ENCODE results near the gene NIPBL.
"Not testable (repeated sequence)": the region's sequence is repeated elsewhere in the genome, so short reads cannot be mapped to it uniquely, and the experiment has no call there.

Gene NIPBL

DNA sequence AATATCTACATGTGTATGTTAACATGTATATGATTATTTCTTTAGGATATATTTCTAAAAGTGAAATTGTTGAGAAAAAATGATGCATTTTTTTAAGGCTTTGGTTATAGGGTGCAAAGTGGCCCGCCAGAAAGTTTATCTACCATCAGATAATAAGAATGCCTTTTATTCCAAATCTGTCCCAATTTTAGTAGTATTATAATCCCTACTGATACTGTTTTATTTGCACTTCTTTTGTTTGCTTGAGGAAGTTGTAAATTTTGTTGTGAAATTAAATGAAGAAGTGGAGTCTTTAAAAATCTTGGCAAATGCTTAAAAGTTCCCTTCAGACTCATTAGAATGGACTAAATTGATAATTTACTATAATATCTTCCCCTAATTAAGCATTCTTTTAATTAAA lies 73.0 kb downstream of the NIPBL start:
- DNase-seq (ENCODE audit: low spot score), result no peak

DNA sequence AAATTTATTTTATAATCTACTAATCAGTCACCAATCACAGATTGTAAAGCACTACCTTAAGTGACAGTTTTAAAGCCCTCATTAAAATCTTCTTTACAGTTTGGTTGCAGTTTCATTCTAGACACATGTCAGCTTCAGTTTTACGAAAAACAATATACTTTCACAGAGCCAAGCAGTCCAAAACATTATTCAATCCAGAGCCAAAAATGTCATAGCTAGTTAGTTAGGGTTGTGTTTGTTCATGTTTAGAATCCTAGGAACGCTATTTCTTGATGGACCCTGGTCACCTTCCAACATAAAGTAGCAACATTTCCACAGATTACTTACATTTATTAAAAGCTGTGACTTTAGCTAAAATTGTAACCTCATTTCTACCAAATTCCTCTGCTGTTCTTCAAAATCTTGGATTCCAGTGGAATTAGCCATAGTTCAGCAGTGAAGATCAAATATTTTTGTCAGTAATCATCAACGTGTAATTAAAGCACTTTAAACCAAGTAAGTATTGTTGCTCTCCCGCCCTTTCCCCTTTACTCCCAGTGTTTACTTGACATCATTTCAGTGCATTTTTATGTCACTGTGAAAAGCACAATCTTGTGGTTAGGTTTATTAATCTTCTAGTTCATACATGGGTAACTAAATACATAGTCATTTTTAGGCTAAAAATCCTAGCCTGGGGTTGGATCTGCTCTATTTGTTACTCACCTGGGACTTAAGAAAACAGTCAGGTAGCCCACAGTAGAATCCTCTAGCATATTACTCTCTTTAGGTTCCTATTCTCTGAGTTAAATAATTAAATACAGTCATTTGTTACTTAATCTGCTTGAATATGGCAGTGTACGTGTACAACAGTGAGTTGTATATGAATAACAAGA lies 74.3 kb downstream of the NIPBL start:
- DNase-seq (ENCODE audit: low spot score), result no peak

DNA sequence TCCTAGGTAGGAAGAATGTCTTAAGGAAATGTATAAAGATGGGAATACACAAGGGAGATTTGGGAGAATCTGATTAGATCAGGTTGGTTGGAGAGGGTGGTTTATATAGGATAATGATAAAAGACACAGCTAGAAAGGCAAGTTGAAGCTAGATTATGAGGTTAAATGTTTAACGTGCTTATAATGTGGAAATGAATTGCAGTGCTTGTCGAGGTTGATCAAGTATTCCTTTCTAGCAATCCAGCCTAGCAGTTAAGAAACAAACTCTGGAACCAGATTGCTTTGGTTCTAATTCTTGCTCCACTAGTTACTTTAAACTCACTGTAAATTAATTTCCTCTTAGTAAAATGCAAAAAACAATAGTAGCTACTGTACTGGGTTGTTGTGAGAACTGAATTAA lies 76.5 kb downstream of the NIPBL start:
- DNase-seq (ENCODE audit: low spot score), result no peak

DNA sequence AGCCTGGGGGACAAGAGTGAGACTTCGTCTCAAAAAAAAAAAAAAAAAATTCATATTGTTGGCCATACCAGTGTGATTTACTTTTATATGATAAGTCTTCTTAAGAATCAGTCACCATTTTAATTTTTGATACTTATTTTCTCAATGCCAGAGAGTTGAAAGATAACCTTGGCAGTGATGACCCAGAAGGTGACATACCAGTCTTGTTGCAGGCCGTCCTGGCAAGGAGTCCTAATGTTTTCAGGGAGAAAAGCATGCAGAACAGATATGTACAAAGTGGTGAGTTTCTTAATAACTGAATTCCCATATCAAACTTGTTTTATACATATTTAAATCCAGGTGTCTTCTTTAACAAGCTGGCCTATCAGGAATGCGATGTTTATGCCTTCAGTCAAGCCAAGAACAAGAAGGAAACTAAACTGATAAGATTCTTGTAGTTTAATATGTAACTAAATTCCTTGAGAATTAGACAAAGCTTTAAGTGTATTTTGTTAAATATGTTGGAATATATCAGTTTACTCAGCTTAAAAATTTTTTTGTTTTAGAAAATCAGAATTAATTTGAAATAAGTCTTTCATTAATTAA lies 81.5 kb downstream of the NIPBL start:
- DNase-seq (ENCODE audit: low spot score), result no peak

DNA sequence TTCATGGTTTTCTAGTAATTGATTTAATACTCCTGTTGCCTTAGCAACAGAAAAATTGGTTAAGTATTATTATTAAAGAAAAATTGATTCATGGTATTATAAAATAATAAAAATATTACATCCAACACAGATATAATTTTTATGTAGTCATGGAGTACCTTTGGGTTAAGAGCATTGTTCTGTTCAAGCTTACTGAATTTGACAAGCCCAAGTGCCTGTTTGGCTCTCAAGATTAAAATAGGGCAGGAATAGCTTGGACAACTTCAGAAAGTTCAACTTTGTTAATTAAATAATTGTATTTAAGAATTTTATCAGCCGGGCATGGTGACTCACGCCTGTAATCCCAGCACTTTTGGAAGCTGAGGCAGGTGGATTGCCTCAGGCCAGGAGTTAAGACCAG lies 82.0 kb downstream of the NIPBL start:
- DNase-seq (ENCODE audit: low spot score), result no peak

DNA sequence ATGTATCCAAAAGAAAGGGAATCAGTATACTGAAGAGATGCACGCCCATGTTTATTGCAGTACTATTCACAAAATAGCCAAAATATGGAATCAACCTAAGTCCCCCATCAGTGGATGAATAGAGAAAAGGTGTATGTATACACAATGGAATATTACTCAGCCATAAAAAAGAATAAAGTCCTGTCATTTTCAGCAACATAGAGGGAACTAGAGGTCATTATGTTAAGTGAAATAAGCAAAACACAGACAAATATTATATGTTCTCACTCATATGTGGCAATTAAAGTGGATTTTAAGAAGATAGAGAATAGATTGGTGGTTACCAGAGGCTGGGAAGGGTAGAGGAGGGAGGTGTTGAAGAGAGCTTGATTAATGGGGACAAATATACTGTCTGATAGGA lies 88.6 kb downstream of the NIPBL start:
- no peak for DNase-seq (ENCODE audit: low spot score)

DNA sequence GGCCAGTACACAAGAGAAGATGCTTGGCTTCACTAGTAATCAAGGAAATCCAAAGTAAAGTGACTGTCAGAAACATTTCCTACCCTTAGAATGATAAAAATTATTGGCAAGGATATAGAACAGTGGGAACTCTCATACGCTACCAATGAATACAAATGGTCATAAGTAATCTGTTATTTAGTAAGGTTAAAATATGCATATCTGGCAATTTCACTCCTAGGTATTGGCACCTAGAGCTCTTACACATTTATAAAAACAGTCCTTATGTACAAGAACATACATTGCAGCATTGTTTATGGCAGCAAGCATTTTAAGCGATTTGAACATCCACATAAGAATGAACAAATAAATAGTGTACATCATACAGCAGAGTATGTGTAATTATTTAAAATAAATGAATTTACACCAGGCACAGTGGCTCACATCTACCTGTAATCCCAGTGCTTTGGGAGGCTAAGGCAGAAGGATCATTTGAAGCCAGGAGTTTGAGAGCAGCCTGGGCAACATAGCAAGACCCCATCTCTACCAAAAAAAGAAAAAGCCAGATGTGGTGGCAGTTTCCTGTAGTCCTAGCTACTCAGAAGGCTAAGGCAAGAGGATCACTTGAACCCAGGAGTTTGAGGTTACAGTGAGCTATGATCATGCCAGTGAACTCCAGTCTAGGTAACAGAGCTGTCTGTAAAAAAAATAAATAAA lies 93.3 kb downstream of the NIPBL start:
- no peak for DNase-seq (ENCODE audit: low spot score)

DNA sequence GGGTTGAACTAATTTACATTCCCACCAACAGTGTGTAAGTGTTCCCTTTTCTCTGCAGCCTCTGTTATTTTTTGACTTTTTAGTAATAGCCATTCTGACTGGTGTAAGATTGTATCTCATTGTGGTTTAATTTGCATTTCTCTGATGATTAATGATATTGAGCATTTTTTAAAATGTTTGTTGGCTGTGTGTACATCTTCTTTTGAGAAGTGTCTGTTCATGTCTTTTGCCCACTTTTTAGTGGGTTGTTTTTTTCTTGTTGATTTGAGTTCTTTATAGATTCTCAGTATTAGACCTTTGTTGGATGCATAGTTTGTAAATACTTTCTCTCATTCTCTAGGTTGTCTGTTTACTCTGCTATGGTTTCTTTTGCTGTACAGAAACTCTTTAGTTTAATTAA lies 101.6 kb downstream of the NIPBL start:
- no peak for DNase-seq (ENCODE audit: low spot score)

DNA sequence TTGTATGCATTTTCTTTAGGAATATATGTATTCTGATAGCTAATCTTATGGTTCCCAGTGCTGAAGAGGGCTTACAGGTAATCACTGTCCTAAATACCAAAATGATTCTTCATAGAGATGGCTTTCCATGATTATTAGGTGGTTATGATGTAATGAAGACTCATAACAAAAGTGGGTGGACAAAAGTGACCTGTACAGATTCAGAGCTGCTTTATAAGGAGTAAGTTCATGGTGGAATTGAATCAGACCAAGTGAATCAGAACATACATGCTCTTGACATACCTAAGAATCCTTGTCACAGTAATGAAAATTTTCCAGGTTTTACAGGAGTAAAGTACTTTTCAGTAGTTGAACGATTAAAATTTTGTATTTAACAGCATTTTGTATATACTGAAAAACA lies 105.6 kb downstream of the NIPBL start:
- DNase-seq (ENCODE audit: low spot score), result no peak

DNA sequence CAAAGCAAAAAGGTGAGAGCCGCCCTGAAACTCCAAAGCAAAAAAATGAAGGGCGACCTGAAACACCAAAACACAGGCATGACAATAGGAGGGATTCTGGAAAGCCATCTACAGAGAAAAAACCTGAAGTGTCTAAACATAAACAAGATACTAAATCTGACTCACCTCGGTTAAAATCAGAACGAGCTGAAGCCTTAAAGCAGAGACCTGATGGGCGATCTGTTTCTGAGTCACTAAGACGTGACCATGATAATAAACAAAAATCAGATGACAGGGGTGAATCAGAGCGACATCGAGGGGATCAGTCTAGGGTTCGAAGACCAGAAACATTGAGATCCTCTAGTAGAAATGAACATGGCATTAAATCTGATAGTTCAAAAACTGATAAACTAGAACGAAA lies 108.8 kb downstream of the NIPBL start:
- DNase-seq (ENCODE audit: low spot score), result no peak

DNA sequence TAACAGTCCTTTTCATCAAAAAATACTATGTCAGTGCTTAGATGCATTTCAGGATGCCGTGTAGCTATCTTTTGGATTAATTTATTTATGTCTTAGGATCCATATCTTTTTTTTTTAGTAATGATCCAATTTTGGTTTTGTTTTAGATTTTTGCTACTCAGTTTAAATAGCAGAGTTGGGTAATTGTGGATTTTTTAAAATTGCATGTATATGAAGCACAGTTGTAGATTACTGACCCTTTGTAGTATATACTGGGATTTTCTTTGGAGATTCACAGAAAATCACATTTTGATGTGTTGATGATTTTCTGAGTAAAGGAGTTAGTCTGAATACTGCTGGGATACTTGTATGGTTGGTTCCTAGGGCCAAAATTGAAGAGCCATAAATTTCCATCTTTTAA lies 111.8 kb downstream of the NIPBL start:
- DNase-seq (ENCODE audit: low spot score), result no peak

DNA sequence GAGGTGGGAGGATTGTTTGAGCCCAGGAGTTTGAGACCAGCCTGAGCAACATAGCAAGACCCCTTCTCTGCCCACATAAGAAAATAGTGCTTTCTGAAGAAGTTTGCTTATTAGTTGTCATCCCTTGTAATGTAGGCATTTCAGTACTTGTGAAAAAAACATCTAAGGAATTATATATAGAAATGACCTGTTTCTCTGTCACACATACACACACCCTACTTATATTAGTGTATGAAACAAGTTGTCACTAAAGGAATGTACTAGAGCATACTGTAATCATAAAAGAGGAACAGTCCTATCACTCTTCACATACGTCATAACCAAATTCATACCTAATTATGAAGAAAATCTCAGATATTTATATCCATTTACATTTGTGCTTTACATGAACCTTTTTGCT lies 122.0 kb downstream of the NIPBL start:
- no peak for DNase-seq (ENCODE audit: low spot score)

DNA sequence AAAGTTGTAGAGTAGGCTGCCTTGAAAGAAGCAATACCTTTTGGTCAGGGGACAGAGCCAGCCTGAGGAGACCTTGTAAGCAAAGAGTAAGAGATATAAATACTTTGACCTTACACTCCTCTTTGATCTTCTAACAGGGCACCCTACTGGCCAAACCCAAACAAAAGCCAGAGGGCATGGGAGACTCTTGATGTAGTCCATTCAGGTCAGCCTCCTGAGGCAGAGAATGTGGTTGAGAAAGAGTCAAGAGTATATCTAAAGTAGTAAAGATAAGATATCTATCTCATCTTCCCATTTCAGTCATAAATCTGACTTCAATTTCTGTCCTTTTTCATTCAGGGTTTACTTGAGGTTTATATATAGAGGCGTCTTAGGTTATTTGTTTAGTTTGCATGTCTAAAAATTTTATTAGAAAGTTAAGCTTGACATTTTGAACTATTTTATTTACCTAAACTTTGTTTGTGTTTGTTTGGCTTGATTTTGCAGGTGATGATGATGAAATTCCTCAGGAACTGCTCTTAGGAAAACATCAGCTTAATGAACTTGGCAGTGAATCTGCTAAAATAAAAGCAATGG lies 125.7 kb downstream of the NIPBL start:
- no peak for DNase-seq (ENCODE audit: low spot score)

DNA sequence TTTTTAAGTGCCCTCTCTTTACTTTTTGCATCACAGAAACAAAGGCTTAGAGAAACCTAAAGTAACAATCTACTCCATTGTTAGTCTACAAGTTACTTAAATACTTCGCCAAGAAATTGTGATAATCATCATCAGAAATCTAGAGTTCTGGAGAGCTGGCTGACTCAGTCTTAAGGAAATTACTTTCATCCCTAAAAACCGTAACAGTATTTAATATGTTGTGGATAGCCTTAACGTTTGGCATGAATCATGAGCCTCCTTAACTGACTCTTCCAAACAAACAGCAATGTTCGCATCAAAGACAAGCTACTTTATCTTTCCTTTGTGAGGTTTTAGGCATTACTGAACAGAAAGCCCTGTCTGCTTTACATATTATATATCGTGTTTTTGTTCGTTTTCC lies 128.7 kb downstream of the NIPBL start:
- DNase-seq (ENCODE audit: low spot score), result no peak

DNA sequence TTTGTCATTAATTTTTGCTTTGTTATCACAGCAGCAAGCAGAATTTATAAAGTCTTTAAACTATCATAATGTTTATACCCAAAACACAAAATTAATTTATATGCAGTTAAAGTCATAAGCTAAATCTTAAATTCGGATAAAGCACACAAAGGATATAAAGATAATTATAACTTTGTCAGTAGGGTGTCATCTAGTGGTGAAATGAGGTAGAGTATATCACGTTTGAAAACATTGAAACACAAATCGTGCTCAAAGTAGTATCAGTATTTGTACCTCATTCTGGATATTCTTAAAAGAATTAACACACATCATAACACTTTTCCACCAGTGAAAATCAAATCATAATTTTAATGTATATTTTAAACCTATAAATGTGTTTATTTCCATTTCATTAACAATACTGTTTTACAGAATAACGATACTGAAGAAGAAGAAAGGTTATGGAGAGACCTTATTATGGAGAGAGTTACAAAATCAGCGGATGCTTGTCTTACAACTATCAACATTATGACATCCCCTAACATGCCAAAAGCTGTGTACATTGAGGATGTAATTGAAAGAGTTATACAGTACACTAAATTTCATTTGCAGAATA lies 129.5 kb downstream of the NIPBL start:
- DNase-seq (ENCODE audit: low spot score), result no peak

DNA sequence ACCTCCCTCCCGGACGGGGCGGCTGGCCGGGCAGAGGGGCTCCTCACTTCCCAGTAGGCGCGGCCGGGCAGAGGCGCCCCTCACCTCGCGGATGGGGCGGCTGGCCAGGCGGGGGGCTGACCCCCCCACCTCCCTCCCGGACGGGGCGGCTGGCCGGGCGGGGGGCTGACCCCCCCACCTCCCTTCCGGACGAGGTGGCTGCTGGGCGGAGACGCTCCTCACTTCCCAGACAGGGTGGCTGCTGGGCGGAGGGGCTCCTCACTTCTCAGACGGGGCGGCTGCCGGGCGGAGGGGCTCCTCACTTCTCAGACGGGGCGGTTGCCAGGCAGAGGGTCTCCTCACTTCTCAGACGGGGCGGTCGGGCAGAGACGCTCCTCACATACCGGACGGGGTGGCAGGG lies 136.6 kb downstream of the NIPBL start:
- not testable (repeated sequence) for DNase-seq (ENCODE audit: low spot score)

DNA sequence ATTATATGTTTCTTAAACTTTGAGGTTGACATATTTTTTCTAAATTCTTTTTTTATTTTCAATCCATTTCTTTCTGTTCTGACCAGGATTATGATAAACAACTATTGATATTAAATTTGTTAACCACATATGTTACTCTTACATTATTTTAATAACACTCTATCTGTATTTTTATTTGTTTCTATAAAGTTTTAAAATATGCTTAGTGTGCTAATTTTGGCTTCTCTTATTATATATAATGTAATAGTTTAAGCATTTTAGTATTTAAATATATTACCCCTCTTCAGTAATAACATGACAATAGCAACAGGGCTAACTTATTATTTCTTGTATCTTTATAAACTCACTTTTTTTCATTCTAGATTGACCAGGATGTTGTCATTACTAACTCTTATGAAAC lies 137.8 kb downstream of the NIPBL start:
- DNase-seq (ENCODE audit: low spot score), result no peak

DNA sequence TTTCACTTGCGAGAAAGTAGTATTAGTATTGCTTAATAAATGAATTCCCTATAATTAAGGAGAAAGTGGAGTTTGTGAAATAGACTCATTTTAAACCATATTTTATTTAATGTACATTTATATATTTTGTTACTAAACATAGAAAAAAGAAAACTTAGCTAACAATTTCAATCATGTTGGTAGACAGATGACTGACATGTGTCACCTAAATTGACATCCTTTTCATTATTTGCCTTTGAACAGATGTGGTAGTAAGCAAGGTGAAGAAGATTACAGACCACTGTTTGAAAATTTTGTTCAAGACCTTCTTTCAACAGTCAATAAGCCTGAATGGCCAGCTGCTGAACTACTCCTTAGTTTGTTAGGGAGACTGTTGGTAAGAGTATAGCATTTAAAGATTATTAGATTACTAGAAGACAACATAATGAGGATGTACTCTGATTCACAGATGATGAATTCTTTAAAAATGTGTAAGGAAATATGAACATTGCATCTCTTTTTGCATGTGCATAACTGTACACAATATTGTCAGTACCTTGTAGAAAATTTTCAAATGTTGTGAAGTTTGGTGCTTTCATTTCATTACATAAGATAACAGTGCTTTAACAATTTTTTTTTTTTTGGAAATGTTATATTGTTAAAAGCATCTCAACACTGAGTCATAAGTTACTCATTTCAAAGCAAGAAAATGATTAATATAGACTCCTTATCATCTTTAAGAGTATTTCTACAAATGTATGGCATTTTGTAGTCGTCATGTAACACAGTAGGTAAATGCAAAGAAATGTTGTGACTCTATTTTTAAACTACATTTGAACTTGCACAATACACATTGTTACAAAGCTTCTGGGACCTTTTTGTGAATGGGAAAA lies 139.5 kb downstream of the NIPBL start:
- no peak for DNase-seq (ENCODE audit: low spot score)

DNA sequence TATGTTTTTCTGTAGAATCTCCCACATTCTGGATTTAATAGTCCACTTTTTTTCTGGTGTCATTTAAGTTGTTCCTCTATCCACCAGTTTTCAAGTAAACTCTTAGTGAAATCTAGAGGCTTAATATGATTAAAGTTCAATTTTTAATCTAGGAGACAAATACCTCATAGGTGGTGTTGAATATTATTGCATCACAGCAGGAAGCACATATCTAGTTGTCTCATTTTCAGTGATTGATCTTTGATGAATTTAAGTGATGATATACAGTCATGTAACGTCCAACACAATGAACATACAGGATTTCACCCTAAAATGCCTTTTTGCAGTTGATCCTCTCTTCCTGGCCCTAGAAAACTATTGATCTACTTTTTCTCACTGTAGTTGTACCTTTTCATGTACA lies 152.3 kb downstream of the NIPBL start:
- DNase-seq (ENCODE audit: low spot score), result no peak

DNA sequence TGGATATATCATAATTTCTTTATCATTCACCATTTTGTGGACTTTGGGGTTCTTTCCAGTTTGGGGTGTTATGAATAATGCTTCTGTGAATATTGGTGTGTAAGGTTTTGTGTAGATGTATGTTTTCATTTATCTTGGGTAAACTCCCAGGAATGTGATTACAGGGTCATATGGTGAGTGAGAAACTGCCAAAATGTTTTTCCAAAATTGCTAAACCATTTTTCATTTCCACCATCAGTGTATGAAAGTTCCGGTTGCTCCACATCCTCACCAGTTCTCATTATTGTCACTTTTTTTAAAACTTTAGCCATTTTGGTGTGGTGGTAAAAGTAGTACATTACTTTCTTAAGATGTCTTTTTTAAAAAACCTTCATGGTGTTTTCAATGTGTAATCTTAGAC lies 152.9 kb downstream of the NIPBL start:
- DNase-seq (ENCODE audit: low spot score), result no peak

DNA sequence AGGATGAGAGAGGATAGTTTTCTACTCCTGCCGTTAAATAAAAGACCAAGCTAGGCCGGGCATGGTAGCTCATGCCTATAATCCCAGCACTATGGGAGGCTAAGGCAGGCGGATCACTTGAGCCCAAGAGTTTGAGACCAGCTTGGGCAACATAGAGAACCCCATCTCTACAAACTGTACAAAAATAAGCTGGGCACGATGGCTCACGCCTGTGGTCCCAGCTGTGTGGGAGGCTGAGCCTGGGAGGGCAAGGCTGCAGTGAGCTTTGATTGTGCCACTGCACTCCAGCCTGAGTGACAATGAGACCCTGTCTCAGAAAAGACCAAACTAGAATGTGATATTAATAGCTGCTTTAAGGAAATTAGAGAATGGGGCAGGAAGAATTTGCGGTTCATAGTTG lies 158.4 kb downstream of the NIPBL start:
- DNase-seq (ENCODE audit: low spot score), result no peak

DNA sequence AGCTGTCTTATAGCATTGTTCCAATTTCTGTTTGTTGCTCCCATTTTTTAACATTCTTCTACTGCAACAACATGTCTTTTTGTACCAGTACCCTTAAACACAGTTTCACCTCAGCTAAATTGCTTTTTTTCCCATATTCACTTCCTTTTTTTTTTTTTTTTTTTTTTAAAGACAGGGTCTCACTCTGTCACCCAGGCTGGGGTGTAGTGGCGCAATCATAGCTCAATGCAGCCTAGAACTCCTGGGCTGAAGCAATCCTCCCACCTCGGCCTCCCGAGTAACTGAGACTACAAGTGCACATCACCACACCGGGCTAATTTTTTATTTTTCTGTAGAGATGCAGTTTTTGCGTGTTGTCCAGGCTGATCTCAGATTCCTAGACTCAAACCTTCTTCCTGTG lies 161.3 kb downstream of the NIPBL start:
- no peak for DNase-seq (ENCODE audit: low spot score)
